ENCODE data around the gene C12orf42. TPM values are rescaled to one million over a fixed set of nuclear protein-coding genes. Genes with fewer than 3 reads are reported as not detected.

Gene C12orf42
- total RNA-seq, 1 experiment from 2014 or later: not detected

DNA sequence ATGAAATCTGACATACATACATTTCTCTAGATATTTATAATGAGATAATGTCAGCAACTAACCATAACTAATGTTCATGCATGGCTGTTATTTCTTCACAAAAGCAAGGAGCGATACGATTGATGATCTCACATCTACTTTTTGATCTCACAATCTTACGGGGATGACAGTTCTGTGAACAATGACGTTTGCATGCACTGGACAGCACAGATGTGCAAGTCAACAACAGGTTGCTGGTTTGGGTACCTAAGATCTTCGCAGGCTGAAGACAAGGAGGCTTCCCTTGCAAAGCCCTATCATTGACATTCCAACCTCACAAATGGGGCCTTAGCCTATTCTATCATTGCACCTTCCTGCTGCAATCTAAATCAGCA, 53.6 kb downstream of the C12orf42 start:
- H3K4me2 ChIP-seq (ENCODE audit: insufficient read depth, insufficient read length, low read length): no peak overlapping the region
- Mint-ChIP-seq H3K9me3 (no peaks in the 10 kb centered on the region; a peak in 1 of 5 replicates), H3K27ac (no peak overlapping the region), H3K4me1 (peaks cover 18 to 21% of the 10 kb centered on the region in 2 experiments), H3K4me3 (no peak overlapping the region), H3K36me3 (ENCODE audit: insufficient read depth in 1 of 3, low read depth in 3 of 3) (0 out of 7 replicates have a peak, but pooled peaks cover 0 to 2% (median 0%) of the 10 kb centered on the region in 3 experiments), H3K27me3 (ENCODE audit: low read depth) (peaks cover 2% of the 10 kb centered on the region; the same call in 1 of the 2 replicates)
- no peak overlapping the region for H4K8ac ChIP-seq (replicated peaks; ENCODE audit: insufficient read length, low read depth, low read length)
- H4K20me1 ChIP-seq (ENCODE audit: control insufficient read depth, insufficient read depth, insufficient read length): no peaks in the 10 kb centered on the region
- H3K23ac ChIP-seq (ENCODE audit: insufficient read length, low read depth, low read length): no peak overlapping the region
- H3K18ac ChIP-seq (ENCODE audit: insufficient read length, low read depth, low read length): no peak overlapping the region
- H3K9me3 ChIP-seq (ENCODE audit: control insufficient read depth, low read depth, low read length): no peaks in the 10 kb centered on the region
- H2BK12ac ChIP-seq (ENCODE audit: insufficient read length, low read depth, low read length): no peak overlapping the region
- no CpG with 5 or more reads among the region's 5 CpGs for WGBS (ENCODE audit: extremely low coverage, insufficient read length, low lambda C conversion rate)
- H3K9ac ChIP-seq (ENCODE audit: extremely low read depth, insufficient read length, low read length): no peak overlapping the region
- H3T11ph ChIP-seq (ENCODE audit: low read length): no peak overlapping the region
- no peaks in the 10 kb centered on the region for H3K27me3 ChIP-seq (ENCODE audit: insufficient read depth, low read length)
- H3K79me2 ChIP-seq (ENCODE audit: insufficient read depth, low read length): no peaks in the 10 kb centered on the region
- no peak overlapping the region for H2AFZ ChIP-seq (ENCODE audit: low read length)
- no peak overlapping the region for H3K14ac ChIP-seq (ENCODE audit: insufficient read depth, low read length)
- no peak overlapping the region for H3K27ac ChIP-seq (ENCODE audit: insufficient read length, low read depth, low read length)
- no peak overlapping the region for H4K91ac ChIP-seq (ENCODE audit: insufficient read length, low read depth, low read length)
- no peaks in the 10 kb centered on the region for H3K23me2 ChIP-seq (ENCODE audit: insufficient read length, low read depth, low read length, poor library complexity, severe bottlenecking)
- no peak overlapping the region for H2BK20ac ChIP-seq (ENCODE audit: low read depth, low read length, poor library complexity, severe bottlenecking)
- H2BK5ac ChIP-seq (ENCODE audit: insufficient read length, low read length): no peak overlapping the region
- H2BK120ac ChIP-seq (ENCODE audit: low read depth, low read length, poor library complexity, severe bottlenecking): no peak overlapping the region
- H3K4ac ChIP-seq (ENCODE audit: low read depth, low read length): no peak overlapping the region
- H3K56ac ChIP-seq (ENCODE audit: insufficient read length, low read depth, low read length): no peak overlapping the region
- no peak overlapping the region for H4K5ac ChIP-seq (ENCODE audit: insufficient read length, low read depth, low read length)
- no peak overlapping the region for H2BK15ac ChIP-seq (ENCODE audit: low read depth, low read length)
- no peaks in the 10 kb centered on the region for H3K79me1 ChIP-seq (ENCODE audit: insufficient read depth, low read depth, low read length, poor library complexity, severe bottlenecking)
- H2AK5ac ChIP-seq (ENCODE audit: insufficient read length, low read length): no peak overlapping the region
- TF ChIP-seq, protein P1, sequence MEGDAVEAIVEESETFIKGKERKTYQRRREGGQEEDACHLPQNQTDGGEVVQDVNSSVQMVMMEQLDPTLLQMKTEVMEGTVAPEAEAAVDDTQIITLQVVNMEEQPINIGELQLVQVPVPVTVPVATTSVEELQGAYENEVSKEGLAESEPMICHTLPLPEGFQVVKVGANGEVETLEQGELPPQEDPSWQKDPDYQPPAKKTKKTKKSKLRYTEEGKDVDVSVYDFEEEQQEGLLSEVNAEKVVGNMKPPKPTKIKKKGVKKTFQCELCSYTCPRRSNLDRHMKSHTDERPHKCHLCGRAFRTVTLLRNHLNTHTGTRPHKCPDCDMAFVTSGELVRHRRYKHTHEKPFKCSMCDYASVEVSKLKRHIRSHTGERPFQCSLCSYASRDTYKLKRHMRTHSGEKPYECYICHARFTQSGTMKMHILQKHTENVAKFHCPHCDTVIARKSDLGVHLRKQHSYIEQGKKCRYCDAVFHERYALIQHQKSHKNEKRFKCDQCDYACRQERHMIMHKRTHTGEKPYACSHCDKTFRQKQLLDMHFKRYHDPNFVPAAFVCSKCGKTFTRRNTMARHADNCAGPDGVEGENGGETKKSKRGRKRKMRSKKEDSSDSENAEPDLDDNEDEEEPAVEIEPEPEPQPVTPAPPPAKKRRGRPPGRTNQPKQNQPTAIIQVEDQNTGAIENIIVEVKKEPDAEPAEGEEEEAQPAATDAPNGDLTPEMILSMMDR (conservative IDR thresholded peaks at IDR 0.05): no peak
- H3K4me1 ChIP-seq (ENCODE audit: insufficient read depth, low read length): no peaks in the 10 kb centered on the region; the same call in 1 of the 2 replicates
- no peak for DNase-seq
